ENCODE results near the gene RPL37. TPM values are rescaled to one million over a fixed set of nuclear protein-coding genes. Genes with fewer than 3 reads are reported as not detected.

Gene RPL37
- total and polyA plus RNA-seq, 2 donors (not counting 3 experiments of a cell fraction or from before 2014, with no cell fraction given), result 259 to 1,348 TPM

GRCh38 chr5:40882291-40882690 is 47.3 kb upstream of the RPL37 start:
- dilution Hi-C loops (cut with MboI; ENCODE audit: extremely low pct_ligation_motif_present, low sequenced_read_pairs) (no loop called here), intact Hi-C loops (cut with micrococcal nuclease) (no loop called here)
- no peak overlapping the region for H2AFZ ChIP-seq (ENCODE audit: low read depth, low read length)
- no peaks in the 10 kb centered on the region for H4K20me1 ChIP-seq (replicated peaks; ENCODE audit: control insufficient read depth, extremely low read depth, insufficient read depth, low read length)
- no peak overlapping the region for H3K4me3 ChIP-seq (replicated peaks in 1 of 3; ENCODE audit: insufficient read depth in 1 of 3, low read depth in 1 of 3, low read length in 3 of 3)
- no peak for FAIRE-seq
- CTCF ChIA-PET, result no interaction called here
- POLR2A ChIA-PET, result no interaction called here
- no peaks in the 10 kb centered on the region for H3K36me3 ChIP-seq (ENCODE audit: control insufficient read depth in 2 of 2, extremely low read depth in 1 of 2, insufficient read depth in 2 of 2, low read length in 2 of 2)
- H3K9ac ChIP-seq (replicated peaks; ENCODE audit: extremely low read depth, insufficient read depth, low read length), result no peak overlapping the region
- TF ChIP-seq POLR2AphosphoS5 (IDR thresholded peaks at IDR 0.05; ENCODE audit: insufficient read depth, low read depth, low read length) (no peak), POLR2A (IDR thresholded peaks at IDR 0.05; ENCODE audit: low read depth, low read length) (no peak), MYC (IDR thresholded peaks at IDR 0.05; ENCODE audit: low read depth, low read length) (no peak), MAX (IDR thresholded peaks at IDR 0.05; ENCODE audit: insufficient read depth, insufficient read length) (no peak), EZH2 (IDR thresholded peaks at IDR 0.05; ENCODE audit: borderline replicate concordance, low read depth, low read length, severe bottlenecking) (no peak), FOS (IDR thresholded peaks at IDR 0.05; ENCODE audit: borderline replicate concordance, insufficient read depth, low read length) (no peak), GATA2 (IDR thresholded peaks at IDR 0.05; ENCODE audit: insufficient read depth, insufficient read length, low read depth, low read length) (no peak)
- BruUV-seq (replicated peaks), result no TSS peak
- H3K4me2 ChIP-seq (ENCODE audit: insufficient read depth, low read length), result no peak overlapping the region
- H3K4me1 ChIP-seq (ENCODE audit: control insufficient read depth, extremely low read depth, insufficient read depth, low read length), result no peaks in the 10 kb centered on the region
- H3K27ac ChIP-seq (ENCODE audit: insufficient read depth, low read depth, low read length), result no peak overlapping the region
- H3K9me3 ChIP-seq (replicated peaks; ENCODE audit: control insufficient read depth, insufficient read depth, low read length), result no peaks in the 10 kb centered on the region
- H3K9me1 ChIP-seq (replicated peaks; ENCODE audit: control insufficient read depth, extremely low read depth, insufficient read depth, low read length), result no peaks in the 10 kb centered on the region
- no peak for DNase-seq (ENCODE audit: low read depth, low spot score)
- H3K27me3 ChIP-seq (ENCODE audit: control insufficient read depth in 2 of 2, insufficient read depth in 2 of 2, low read length in 2 of 2), result peaks cover 0 to 2% of the 10 kb centered on the region in 2 experiments
- no peaks in the 10 kb centered on the region for H3K79me2 ChIP-seq (ENCODE audit: control insufficient read depth, insufficient read depth, low read length)
